Stimulated activated CD8-positive, alpha-beta memory T cell treated with anti-CD3 and anti-CD28 coated beads, Interleukin-15, amount 100 ng/mL, for 48 hours (primary cell): Measurements from ENCODE around the gene CISD2.
"Not testable (repeated sequence)": the region's sequence is repeated elsewhere in the genome, so short reads cannot be mapped to it uniquely, and the experiment has no call there.

Experiments used
- DNase-seq, 2 donors: peaks; one replicate each; pipeline ENCODE4 v3.0.0-alpha.2; 2020; ENCODE audit warnings: low read depth in 2 of 2

Gene CISD2

GRCh38 chr4:102849579-102850104 lies 19.1 kb upstream of the CISD2 start:
- no peak for DNase-seq

GRCh38 chr4:102850370-102850769 lies 18.4 kb upstream of the CISD2 start:
- DNase-seq = no peak

DNA sequence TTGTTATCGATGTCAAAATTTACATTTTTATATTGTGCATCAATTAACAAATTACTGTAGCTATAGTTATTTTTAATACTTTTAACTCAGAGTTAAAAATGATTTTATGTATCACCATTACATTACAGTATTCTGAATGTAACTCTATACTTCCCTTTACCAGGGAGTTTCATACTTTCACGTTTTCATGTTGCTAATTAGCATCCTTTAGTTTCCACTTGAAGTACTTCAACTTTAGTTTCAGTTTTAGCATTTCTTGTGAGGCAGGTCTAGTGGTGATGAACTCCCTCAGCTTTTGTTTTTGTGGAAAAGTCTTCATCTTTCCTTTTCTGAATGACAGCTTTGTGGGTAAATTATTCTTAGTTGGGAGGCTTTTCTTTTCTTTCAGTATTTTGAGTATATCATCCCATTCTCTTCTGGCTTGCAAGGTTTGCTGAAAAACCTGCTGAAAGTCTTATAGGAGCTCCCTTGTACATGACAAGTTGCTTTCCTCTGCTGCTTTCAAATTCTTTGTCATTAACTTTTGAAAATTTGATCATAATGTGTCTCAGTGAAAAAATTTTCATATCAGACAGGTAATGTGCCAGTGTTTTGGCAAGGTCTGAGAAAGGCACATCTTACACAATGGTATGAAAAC lies 9.8 kb upstream of the CISD2 start:
- DNase-seq = no peak

GRCh38 chr4:102860611-102861324 lies 8.0 kb upstream of the CISD2 start:
- no peak for DNase-seq

DNA sequence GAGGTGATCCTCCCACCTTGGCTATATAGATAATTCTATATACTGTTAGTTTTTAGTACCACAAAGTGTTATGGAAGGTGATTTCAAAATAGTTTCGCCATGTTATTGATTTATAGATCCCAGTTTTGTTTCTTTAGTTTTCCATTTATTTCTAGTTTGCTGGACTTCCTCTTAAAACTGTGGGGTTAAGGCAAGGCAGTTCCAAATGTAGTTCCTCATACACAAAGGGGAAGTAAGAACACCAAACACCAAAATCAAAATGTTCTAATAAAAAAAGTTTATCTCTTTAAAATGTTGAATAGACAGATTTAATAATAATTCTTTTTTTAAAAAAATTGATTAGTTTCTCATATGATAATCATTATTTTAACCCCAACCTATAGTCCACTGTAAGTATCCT lies 6.8 kb upstream of the CISD2 start:
- no peak for DNase-seq

GRCh38 chr4:102862747-102863146 lies 6.0 kb upstream of the CISD2 start:
- DNase-seq = no peak

DNA sequence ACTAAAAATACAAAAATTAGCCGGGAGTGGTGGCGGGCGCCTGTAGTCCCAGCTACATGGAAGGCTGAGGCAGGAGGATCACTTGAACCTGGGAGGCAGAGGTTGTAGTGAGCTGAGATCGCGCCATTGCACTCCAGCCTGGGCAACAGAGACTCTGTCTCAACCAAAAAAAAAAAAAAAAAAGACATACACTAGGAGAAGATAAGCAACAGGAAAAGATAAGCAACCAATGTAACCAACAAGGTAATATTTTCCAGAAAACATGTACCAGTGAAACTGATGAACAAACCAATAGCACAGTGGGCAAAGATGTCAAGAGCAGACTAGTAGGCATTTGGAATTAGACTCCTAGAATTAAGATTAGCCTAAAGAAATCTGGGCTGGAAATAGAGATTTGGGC lies 3.5 kb upstream of the CISD2 start:
- DNase-seq = not testable (repeated sequence)

DNA sequence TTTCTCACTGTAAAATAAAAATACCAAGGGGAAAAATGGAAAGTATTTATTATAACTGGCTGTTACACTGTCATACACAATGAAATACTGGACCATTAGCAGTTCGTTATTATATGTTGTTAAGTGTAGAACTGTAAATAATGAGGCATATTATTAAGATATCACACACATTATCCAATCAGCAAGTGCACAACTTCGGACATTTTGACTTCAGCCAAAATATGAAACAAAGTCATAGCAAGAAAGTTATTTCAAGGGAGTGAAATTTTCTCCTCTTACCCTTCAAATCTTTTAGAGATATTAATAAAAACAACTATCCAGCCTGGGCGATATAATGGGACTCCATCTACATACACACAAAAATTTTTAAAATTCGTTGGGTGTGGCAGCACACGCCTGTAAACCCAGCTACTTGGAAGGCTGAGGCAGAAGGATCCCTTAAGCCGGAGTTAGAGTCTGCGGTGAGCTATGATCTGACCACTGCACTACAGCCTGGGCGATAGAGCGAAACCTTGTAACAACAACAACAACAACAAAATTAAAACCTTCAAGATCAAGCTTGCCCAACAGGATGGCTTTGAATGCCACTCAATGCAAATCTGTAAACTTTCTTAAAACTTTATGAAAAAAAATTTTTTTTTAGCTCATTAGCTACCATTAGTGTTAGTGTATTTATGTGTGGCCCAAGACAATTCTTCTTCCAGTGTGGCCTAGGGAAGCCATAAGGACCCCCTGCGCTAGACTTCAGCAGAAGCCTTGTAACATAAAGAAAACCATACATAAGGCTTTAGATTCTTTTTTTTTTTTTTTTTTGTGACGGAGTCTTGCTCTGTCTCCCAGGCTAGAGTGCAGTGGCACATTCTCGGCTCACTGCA lies 1.3 kb upstream of the CISD2 start:
- no peak for DNase-seq

- DNase-seq = no peak
Measured at GRCh38 chr4:102868153-102868780, 525 bp upstream of the CISD2 start.

GRCh38 chr4:102869569-102870197 lies 891 bp downstream of the CISD2 start:
- peak in 1 of 2 donors; percentile 31 for DNase-seq

GRCh38 chr4:102871772-102872171 lies 3.0 kb downstream of the CISD2 start:
- DNase-seq = no peak

- DNase-seq = not testable (repeated sequence)
Measured at GRCh38 chr4:102877477-102878106, 8.8 kb downstream of the CISD2 start.

DNA sequence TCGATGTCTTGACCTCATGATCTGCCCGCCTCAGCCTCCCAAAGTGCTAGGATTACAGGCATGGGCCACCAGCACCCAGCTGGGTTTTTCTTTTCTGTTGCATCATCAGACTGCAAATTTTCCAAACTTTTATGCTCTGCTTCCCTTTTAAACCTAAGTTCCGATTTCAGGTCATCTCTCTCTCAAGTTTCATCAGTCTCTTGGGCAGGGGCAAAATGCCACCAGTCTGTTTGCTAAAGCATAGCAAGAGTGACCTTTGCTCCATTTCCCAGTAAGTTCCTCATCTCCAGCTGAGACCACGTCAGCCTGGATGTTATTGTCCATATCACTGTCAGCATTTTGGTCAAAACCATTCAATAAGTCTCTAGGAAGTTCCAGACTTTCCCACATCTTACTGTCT lies 9.6 kb downstream of the CISD2 start:
- not testable (repeated sequence) for DNase-seq

GRCh38 chr4:102878901-102879300 lies 10.1 kb downstream of the CISD2 start:
- DNase-seq = no peak

DNA sequence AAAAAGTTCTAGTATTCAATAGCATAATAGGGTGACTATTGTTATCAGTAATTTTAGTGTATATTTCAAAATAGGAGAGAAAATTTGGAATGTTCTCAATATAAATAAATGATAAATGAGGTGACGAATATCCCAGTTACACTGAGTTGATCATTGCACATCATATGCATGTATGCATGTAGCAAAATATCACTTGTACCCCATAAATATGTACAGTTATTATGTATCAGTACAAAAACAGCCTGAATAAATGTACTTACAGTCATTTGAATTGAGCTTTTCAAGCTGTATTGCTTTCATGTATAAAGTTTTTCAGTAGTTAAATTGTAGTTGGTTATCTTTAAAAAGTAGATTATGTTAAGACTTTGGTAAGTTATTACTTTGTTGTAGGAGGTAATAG lies 12.6 kb downstream of the CISD2 start:
- no peak for DNase-seq

GRCh38 chr4:102883278-102883677 lies 14.5 kb downstream of the CISD2 start:
- no peak for DNase-seq

DNA sequence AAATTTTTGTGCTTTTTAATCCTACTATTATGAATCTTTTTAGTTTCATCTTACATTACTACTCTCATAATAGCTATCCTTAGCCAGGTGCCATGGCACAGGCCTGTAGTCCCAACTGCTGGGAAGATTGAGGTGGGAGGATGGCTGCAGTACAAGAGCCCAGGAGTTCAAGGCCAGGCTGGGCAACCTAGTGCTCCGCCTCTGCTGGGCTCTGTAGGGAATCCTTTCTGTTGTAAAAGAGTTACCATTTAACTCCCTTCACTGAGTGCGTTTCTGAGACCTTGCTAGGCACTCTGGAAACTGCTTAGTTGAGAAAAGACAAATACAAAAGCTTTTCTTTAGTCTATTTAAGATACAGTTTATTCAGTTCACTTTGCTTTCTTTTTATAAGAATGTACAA lies 19.8 kb downstream of the CISD2 start:
- not testable (repeated sequence) for DNase-seq

DNA sequence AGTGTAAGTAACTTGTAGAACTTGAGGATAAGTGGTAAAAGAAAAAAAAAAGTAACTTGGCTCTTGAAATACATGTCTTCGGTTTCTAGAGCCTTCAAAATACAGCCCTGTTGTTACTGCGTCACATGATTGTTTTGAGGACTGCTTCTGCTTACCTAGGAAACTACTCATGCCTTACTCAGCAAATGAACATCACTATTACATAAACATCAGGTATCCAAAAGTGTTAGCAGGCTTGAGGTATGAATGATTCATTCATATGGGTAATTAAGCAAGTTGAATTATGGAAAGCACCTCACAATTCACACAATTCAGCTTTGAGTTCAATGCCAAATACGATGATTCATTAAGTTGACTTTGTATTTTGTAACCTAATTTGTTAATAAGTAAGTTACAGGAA lies 21.1 kb downstream of the CISD2 start:
- DNase-seq = not testable (repeated sequence)

GRCh38 chr4:102896547-102896946 lies 27.8 kb downstream of the CISD2 start:
- DNase-seq = not testable (repeated sequence)

- not testable (repeated sequence) for DNase-seq
Measured at GRCh38 chr4:102897610-102898009, 28.8 kb downstream of the CISD2 start.

DNA sequence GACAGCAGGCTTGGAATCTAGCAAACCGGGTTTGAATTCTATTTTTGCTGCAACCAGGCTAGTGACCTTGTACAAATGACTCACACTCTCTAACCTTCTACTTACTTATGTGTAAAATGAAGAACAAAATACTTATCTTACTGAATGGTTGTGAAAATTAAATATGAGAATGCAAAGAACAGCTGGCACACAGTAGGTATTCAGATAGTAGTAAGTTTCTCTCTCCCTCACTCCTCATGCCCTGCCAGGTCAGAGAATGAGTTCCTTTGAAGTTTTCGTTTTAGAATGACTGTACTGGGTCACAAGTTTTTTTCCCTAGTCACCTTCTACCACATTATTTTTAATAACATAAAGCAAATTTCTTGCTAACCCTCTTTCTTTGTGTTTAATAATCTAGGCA lies 33.0 kb downstream of the CISD2 start:
- no peak for DNase-seq
